Measurements from ENCODE around the gene MRPL52.

The MRPL52 gene

GRCh38 chr14:22829661-22830442 is at the start of gene MRPL52:
Gene MRPL52 (plus strand): TSS chr14:22829887. CDS start chr14:22829913, 26 bp downstream.
- DNase-seq (ENCODE audit: insufficient read length, low spot score) (peak; percentile 71), FAIRE-seq (no peak)
- TF ChIP-seq, protein P1, sequence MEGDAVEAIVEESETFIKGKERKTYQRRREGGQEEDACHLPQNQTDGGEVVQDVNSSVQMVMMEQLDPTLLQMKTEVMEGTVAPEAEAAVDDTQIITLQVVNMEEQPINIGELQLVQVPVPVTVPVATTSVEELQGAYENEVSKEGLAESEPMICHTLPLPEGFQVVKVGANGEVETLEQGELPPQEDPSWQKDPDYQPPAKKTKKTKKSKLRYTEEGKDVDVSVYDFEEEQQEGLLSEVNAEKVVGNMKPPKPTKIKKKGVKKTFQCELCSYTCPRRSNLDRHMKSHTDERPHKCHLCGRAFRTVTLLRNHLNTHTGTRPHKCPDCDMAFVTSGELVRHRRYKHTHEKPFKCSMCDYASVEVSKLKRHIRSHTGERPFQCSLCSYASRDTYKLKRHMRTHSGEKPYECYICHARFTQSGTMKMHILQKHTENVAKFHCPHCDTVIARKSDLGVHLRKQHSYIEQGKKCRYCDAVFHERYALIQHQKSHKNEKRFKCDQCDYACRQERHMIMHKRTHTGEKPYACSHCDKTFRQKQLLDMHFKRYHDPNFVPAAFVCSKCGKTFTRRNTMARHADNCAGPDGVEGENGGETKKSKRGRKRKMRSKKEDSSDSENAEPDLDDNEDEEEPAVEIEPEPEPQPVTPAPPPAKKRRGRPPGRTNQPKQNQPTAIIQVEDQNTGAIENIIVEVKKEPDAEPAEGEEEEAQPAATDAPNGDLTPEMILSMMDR (IDR thresholded peaks at IDR 0.05; ENCODE audit: insufficient read depth, missing control alignments) = no peak

DNA sequence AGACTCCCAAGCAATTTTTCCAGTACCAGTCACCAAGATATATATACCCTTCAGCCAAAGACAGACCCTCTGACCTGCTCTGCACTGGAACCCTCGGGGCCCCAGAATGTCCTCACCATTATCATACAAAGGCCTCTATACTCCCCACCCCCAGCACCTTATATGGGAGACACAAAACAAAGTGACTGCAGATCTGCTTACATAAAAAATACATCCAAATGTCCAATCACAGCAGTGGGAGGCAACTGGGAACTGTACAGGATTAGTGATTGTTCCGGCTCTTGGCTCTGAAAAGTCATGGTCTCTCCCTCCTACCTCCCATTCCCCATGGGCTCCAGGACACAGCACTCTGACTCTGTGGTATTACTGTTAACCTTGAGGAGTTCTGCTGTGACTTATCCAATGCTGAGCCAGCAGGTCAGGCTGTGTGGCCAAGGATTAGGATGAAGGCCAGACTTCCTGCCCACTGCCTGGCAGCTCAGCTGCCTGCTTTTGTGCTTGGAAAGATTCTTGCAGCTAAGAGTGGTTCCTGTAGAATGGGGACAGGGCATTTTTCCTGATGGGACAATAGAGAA is 49.5 kb upstream of the MRPL52 start:
- no peak for DNase-seq (ENCODE audit: insufficient read length, low spot score)
- TF ChIP-seq, protein P1 (IDR thresholded peaks at IDR 0.05; ENCODE audit: insufficient read depth, missing control alignments) = no peak
- FAIRE-seq = no peak

GRCh38 chr14:22780941-22781300 is 48.8 kb upstream of the MRPL52 start:
- DNase-seq (ENCODE audit: insufficient read length, low spot score) (no peak), FAIRE-seq (no peak)
- TF ChIP-seq, protein P1 (IDR thresholded peaks at IDR 0.05; ENCODE audit: insufficient read depth, missing control alignments) = no peak

DNA sequence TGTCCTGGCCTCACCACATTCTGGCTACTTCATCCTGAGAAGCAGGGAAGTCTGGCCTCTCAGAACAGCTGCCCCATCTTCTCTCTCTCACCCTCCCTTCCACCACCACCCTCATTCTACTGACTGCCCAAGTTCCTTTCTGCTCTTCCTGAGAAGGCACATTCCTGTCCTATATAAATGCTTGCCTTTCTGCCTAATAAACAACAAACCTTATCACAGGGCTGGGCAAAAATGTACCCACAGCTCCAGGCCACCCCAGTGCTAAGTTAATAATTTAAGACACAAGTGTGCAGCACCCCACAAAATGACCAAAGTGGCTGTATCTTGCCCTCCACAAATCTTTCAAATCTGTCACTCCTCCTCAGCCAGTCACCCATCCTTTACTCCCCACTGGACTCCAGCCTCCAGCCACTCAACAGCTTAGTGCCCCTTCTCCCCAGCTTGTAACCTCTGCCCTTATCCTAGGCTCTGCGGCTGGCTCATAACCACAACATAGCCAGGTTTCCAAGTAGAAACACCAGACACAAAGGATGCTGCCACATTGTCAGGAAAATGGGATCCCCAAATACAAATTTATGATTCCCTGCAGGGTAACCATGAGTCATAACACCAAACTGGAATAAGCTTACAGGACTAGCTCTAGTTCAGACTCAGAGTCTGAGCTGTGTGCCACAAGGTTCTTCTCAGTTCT is 48.2 kb upstream of the MRPL52 start:
- TF ChIP-seq, protein P1 (IDR thresholded peaks at IDR 0.05; ENCODE audit: insufficient read depth, missing control alignments) = no peak
- DNase-seq (ENCODE audit: insufficient read length, low spot score) (no peak), FAIRE-seq (no peak)

- DNase-seq (ENCODE audit: insufficient read length, low spot score) (no peak), FAIRE-seq (no peak)
- TF ChIP-seq, protein P1 (IDR thresholded peaks at IDR 0.05; ENCODE audit: insufficient read depth, missing control alignments) = no peak
Observed at GRCh38 chr14:22786685-22787084, 43.0 kb upstream of the MRPL52 start.

DNA sequence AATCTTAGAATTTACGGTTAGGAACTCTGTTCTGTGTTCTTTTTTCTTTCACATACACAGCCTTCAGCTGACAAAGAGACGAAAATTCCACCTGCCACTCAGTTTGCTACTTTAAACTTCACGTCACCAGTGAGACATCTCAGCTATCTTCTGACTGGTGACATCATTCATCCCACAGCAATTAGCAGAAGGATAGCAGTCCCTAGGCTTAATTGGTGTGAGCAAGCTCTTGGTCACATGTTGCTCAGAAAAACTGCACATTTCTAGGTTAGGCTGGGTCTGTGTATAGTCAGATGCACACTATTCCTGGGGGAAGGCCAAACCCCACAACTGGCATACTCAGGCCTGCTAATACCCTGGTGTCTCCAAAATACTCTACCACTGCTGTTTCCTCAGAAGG is 38.4 kb upstream of the MRPL52 start:
- no peak for FAIRE-seq

More for the DNA sequence above, 38.4 kb upstream of the MRPL52 start:
- TF ChIP-seq, protein P1 (IDR thresholded peaks at IDR 0.05; ENCODE audit: insufficient read depth, missing control alignments) = no peak
- DNase-seq (ENCODE audit: insufficient read length, low spot score) = no peak

All from D721Med (cell line).